Rectal smooth muscle tissue (tissue), 1 donor: ENCODE data around the gene CD300A.

ENCODE experiments used
- H3K27ac ChIP-seq: one replicate; pipeline ENCODE4 v1.7.0; 2013; ENCODE audit warnings: low read depth, low read length, inconsistent platforms
- H3K27me3 ChIP-seq: one replicate; pipeline ENCODE4 v1.7.0; 2013; ENCODE audit warnings: low read length; ENCODE audit not compliant: control insufficient read depth, insufficient read depth
- H3K36me3 ChIP-seq: one replicate; pipeline ENCODE4 v1.7.0; 2013; ENCODE audit warnings: low read length; ENCODE audit not compliant: control insufficient read depth, insufficient read depth
- H3K4me1 ChIP-seq: one replicate; pipeline ENCODE4 v1.7.0; 2013; ENCODE audit warnings: low read length; ENCODE audit not compliant: control insufficient read depth, insufficient read depth
- H3K4me3 ChIP-seq: one replicate; pipeline ENCODE4 v1.7.0; 2013; ENCODE audit warnings: low read length
- H3K9ac ChIP-seq: one replicate; pipeline ENCODE4 v1.7.0; 2013; ENCODE audit warnings: low read length

The CD300A gene

DNA sequence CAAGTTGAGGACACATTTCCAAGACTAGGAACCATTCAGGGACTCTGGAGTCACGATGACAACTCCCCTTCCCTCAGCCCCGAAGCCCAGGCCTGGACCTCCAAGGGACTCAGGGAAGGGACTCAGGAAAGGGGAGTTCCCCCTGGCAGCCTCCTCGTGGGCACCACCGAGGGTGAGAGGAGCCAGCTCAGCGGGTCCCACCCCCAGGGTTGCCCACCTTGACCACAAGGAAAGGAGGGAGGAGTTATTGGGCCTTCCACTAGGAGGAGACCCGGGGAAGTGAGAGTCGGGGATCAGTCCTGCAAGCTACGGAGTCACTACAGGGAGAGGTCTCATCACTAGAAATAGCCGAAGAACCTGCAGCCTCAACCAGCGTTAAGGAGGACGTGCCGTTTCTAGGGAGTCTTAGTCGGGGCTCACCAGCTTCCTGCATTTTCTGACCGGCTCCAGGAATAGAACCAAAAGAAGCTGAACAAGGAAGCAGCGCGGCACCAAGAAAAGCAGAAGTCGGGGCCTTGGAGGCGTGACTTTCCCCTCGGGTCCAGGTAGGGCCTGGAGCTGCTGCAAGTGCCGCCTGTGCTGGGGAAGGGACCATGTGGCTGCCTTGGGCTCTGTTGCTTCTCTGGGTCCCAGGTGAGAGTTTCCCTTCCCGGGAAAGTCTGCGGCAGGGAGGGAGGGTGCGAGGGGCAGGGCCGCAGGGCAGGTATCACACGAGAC lies at the start of gene CD300A:
Gene CD300A, plus strand, starts transcription at position 524 of the 717 bp plus-strand sequence. Its CDS starts 70 bp downstream, at position 594.
- H3K27ac ChIP-seq = no peak within 1 kb of the TSS
- H3K27me3 ChIP-seq = peaks cover 6% of the 10 kb centered on the region
- H3K4me1 ChIP-seq = no peaks in the 10 kb centered on the region
- no peak within 1 kb of the TSS for H3K9ac ChIP-seq
- H3K36me3 ChIP-seq = no peaks in the 10 kb centered on the region
- H3K4me3 ChIP-seq = peak within 1 kb of the TSS; percentile 47

GRCh38 chr17:74417178-74418045 lies 49.0 kb upstream of the CD300A start:
- Histone ChIP-seq H3K4me1 (no peaks in the 10 kb centered on the region), H3K27me3 (no peaks in the 10 kb centered on the region), H3K4me3 (no peak overlapping the region), H3K36me3 (no peaks in the 10 kb centered on the region), H3K27ac (no peak overlapping the region), H3K9ac (no peak overlapping the region)

DNA sequence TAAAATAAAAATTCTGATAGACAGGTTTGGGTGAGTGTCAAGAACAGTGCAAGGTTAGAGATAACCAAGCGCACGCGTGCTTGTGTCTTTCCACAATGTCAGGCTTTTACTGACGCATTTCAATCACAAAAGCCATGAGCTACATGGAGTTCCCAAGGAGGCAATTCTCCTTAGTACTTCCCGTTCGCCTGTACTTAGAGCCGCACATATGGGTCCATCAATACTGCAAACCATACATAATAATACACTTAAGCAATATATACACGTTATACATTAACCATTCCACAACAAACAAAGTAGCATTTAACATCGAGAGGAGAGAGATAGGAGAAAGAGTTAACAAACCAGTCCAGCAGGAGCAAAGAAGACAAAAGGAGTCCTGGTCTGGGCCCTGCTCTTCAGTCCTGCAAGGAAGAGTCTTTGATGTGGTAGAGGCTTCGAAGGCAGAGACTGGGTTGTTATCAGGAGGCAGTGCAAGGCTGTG lies 46.5 kb upstream of the CD300A start:
- no peak overlapping the region for H3K9ac ChIP-seq
- H3K27me3 ChIP-seq = no peaks in the 10 kb centered on the region
- H3K36me3 ChIP-seq = no peaks in the 10 kb centered on the region
- no peak overlapping the region for H3K4me3 ChIP-seq
- H3K4me1 ChIP-seq = no peaks in the 10 kb centered on the region
- H3K27ac ChIP-seq = no peak overlapping the region

DNA sequence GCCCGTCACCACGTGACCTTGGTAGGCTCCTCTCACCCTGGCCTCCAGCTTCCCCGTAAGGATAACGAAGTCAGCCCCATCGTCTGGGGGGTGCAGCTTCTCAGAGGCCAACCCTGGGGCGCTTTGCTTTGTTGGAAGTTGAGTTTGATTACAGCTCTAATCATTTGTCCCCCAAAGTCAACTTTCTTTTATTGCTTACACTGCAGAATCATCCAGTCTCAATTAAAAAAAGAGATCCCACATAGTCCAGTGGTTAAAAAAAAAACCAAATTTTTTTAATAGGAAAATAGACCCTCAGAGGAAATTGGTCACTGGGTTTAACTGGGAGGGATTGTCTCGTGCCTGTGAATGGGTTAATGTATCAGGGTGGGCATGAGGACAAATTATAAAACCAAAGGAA lies 42.3 kb upstream of the CD300A start:
- H3K4me3 ChIP-seq = no peak overlapping the region
- H3K27ac ChIP-seq = no peak overlapping the region
- no peaks in the 10 kb centered on the region for H3K27me3 ChIP-seq
- H3K36me3 ChIP-seq = no peaks in the 10 kb centered on the region
- no peaks in the 10 kb centered on the region for H3K4me1 ChIP-seq
- H3K9ac ChIP-seq = no peak overlapping the region

- Histone ChIP-seq H3K27me3 (no peaks in the 10 kb centered on the region), H3K4me3 (no peak overlapping the region), H3K9ac (no peak overlapping the region), H3K27ac (no peak overlapping the region), H3K36me3 (no peaks in the 10 kb centered on the region), H3K4me1 (no peaks in the 10 kb centered on the region)
Measured at GRCh38 chr17:74424657-74425056, 41.8 kb upstream of the CD300A start.

DNA sequence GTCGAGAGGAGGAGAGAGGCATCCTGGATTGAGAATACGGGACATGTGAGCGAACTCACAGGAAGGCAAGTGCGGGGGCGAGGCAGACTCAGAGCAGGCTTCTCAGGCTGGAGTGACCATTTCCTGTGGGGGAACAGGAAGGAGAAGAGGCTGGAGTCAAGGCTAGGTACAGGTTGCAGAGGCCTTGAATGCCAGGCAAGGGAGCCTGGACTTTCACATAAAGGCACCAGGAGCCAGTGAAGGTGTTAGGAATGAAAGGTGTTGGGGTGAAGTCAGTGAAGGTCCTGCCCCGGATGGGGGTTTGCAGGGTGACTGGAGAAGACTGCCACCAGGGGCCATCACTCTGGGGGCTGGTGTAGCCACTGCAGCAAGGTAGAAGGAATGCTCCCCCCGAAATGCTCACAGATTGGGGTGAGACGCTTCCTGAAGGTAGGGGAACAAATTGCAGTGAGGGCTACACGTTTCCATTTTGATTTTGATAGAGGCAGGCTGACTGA lies 39.8 kb upstream of the CD300A start:
- H3K27me3 ChIP-seq = no peaks in the 10 kb centered on the region
- peaks cover 5% of the 10 kb centered on the region for H3K4me1 ChIP-seq
- no peak overlapping the region for H3K4me3 ChIP-seq
- H3K9ac ChIP-seq = no peak overlapping the region
- H3K36me3 ChIP-seq = no peaks in the 10 kb centered on the region
- H3K27ac ChIP-seq = no peak overlapping the region

DNA sequence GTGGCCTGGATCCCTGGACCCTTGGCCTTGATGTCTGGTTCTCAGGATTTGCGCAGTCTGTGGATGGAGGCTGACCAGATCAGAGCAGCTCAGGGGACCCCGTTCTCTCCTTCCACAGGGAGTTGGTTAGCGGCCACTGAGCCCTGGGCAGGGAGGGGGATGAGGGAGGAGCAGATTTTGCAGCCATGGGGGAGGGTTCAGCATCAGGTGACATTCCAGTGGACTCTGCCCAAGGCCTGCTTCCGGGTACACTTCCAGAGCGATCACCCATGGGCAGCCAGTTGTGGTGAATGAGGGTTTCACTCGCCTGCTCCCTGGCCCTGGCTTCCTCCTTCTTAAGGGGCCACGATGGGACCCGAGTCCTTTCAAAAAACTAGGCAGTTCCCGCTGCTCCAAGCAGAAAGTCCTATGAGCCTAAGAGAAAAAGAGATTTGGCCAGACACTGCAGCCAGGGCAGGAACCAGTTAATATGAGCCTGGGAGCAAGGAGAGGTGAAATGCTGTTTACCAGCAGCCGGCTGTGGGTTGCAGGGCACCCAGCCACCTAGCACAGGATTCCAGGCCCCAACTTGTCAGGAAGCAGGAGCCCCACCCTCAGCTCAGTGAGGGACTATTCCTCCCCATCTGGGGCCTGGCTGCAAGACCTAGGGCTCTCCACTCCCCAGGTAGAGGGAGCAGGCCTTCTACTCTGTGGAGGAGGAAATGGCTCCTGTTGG lies 39.2 kb upstream of the CD300A start:
- Histone ChIP-seq H3K27ac (no peak overlapping the region), H3K27me3 (no peaks in the 10 kb centered on the region), H3K9ac (no peak overlapping the region), H3K4me1 (peaks cover 5% of the 10 kb centered on the region), H3K36me3 (no peaks in the 10 kb centered on the region), H3K4me3 (no peak overlapping the region)

GRCh38 chr17:74427763-74428153 lies 38.7 kb upstream of the CD300A start:
- no peak overlapping the region for H3K4me3 ChIP-seq

GRCh38 chr17:74429604-74430384 lies 36.6 kb upstream of the CD300A start:
- H3K4me1 ChIP-seq = peaks cover 7% of the 10 kb centered on the region
- H3K27me3 ChIP-seq = peaks cover 4% of the 10 kb centered on the region
- H3K27ac ChIP-seq = peak overlapping the region; percentile 89
- peak overlapping the region; percentile 86 for H3K4me3 ChIP-seq
- H3K9ac ChIP-seq = peak overlapping the region; percentile 24
- no peaks in the 10 kb centered on the region for H3K36me3 ChIP-seq

More at GRCh38 chr17:74427763-74428153, 38.7 kb upstream of the CD300A start:
- Histone ChIP-seq H3K36me3 (no peaks in the 10 kb centered on the region), H3K27me3 (peaks cover 2% of the 10 kb centered on the region), H3K9ac (no peak overlapping the region), H3K27ac (no peak overlapping the region), H3K4me1 (peaks cover 6% of the 10 kb centered on the region)

- H3K36me3 ChIP-seq = no peaks in the 10 kb centered on the region
- H3K4me3 ChIP-seq = peak overlapping the region; percentile 86
- peak overlapping the region; percentile 89 for H3K27ac ChIP-seq
- H3K9ac ChIP-seq = peak overlapping the region; percentile 24
- peaks cover 4% of the 10 kb centered on the region for H3K27me3 ChIP-seq
- H3K4me1 ChIP-seq = peaks cover 7% of the 10 kb centered on the region
Measured at GRCh38 chr17:74430385-74430705, 36.1 kb upstream of the CD300A start.

DNA sequence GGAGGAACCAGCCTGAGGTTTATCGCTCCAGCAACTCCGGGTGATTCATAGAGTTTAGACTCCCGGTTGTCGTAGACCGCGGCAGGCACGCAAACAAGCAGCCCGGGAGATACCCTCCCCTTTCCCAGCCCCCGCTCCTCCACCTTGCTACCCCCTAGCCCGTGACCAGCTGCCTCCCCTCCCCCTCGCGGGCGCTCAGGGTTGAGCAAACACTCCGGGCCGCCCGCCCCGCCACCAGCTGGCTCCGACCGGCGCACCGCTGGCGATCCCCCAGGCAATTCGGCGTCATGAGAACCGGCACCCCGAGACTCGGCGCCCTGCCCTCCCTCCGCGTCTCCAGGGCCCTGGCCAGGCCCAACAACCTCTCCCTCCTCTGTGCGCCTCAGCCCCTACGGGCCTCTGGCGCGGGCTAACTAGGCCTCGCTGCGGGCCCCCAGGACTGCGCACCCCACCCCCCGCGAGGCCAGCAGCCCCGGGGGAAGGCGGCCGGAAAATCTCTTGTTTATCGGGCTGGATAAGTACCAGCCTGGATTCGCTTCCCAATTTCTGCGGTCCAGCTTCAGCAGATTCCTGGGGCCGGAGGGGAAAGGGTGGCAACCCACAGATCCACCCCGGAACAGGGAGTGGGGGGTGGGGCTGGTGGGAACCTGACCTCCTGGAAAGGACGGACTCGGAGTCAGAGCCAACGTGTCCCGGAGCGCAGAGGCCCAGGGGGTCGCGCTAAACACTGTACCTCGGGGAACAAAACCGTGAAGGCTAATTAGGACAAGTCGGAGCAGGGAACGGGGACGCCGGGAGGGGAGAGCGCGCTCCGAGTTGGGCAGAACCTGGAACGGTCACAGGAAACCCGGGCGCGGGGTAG lies 35.5 kb upstream of the CD300A start:
- Histone ChIP-seq H3K36me3 (no peaks in the 10 kb centered on the region), H3K9ac (peak overlapping the region; percentile 84), H3K4me3 (peak overlapping the region; percentile 86), H3K27me3 (peaks cover 4% of the 10 kb centered on the region), H3K4me1 (peaks cover 7% of the 10 kb centered on the region), H3K27ac (peak overlapping the region; percentile 89)
